Keratinocyte (primary cell): ENCODE measurements around the gene TCEA2. TPM values are rescaled to one million over a fixed set of nuclear protein-coding genes. Genes with fewer than 3 reads are reported as not detected.
A peak's percentile ranks its signal among the peaks of the same experiment; 100 is the strongest.

Source experiments
- DNase-seq: peaks from one replicate; pipeline ENCODE4 v3.0.0-alpha.2; 2011; ENCODE audit warnings: low read depth, missing footprints, low spot score
- FAIRE-seq: peaks from 2 replicates; lab custom pipeline; 2011; peaks lifted over from hg19 to GRCh38; lab: Jason Lieb, UNC
- H2AFZ ChIP-seq: 2 replicates; pipeline ENCODE4 v1.6.0; 2012; ENCODE audit warnings: low read length, control low read depth, inconsistent platforms; ENCODE audit not compliant: control insufficient read depth
- H3K27ac ChIP-seq: 2 replicates; pipeline ENCODE4 v1.5.1; 2011; ENCODE audit warnings: low read length; ENCODE audit not compliant: control insufficient read depth, insufficient read depth
- H3K27me3 ChIP-seq: 3 replicates; pipeline ENCODE4 v1.6.0; 2011; ENCODE audit warnings: low read length; ENCODE audit not compliant: control insufficient read depth, insufficient read depth; ENCODE audit errors: extremely low read depth
- H3K36me3 ChIP-seq, 2 experiments: 2 replicates in 1 of 2; 3 replicates in 1 of 2; pipeline ENCODE4 v1.5.1; 2011; ENCODE audit warnings: low read length in 2 of 2, mild to moderate bottlenecking in 1 of 2; ENCODE audit not compliant: control insufficient read depth in 2 of 2, insufficient read depth in 2 of 2; ENCODE audit errors: extremely low read depth in 1 of 2
- H3K4me1 ChIP-seq: 3 replicates; pipeline ENCODE4 v1.5.1; 2011; ENCODE audit warnings: low read length; ENCODE audit not compliant: control insufficient read depth, insufficient read depth; ENCODE audit errors: extremely low read depth
- H3K4me2 ChIP-seq: 3 replicates; pipeline ENCODE4 v1.6.0; 2011; ENCODE audit warnings: low read depth, low read length; ENCODE audit not compliant: control insufficient read depth, insufficient read depth; ENCODE audit errors: extremely low read depth
- H3K4me3 ChIP-seq, 3 experiments: fragments of 200-600 bp in 1 of 3; sonication (generic) in 1 of 3; 2 replicates in 2 of 3; 3 replicates in 1 of 3; pipeline ENCODE4 v1.5.1; 2011 to 2016; ENCODE audit warnings: low read length in 3 of 3, mild to moderate bottlenecking in 3 of 3, control low read depth in 2 of 3, inconsistent platforms in 1 of 3, low read depth in 1 of 3, mixed read lengths in 1 of 3, mixed run types in 1 of 3, moderate library complexity in 1 of 3; ENCODE audit not compliant: control insufficient read depth in 2 of 3, insufficient read depth in 2 of 3; ENCODE audit errors: extremely low read depth in 1 of 3
- H3K79me2 ChIP-seq: 2 replicates; pipeline ENCODE4 v1.6.0; 2012; ENCODE audit warnings: low read length; ENCODE audit not compliant: control insufficient read depth, insufficient read depth
- H3K9ac ChIP-seq: 3 replicates; pipeline ENCODE4 v1.6.0; 2011; ENCODE audit warnings: low read length; ENCODE audit not compliant: control insufficient read depth, insufficient read depth; ENCODE audit errors: extremely low read depth
- H3K9me1 ChIP-seq: 3 replicates; pipeline ENCODE4 v1.6.0; 2011; ENCODE audit warnings: low read length; ENCODE audit not compliant: control insufficient read depth, insufficient read depth; ENCODE audit errors: extremely low read depth
- H3K9me3 ChIP-seq: 2 replicates; pipeline ENCODE4 v1.5.1; 2012; ENCODE audit warnings: low read depth, low read length; ENCODE audit not compliant: control insufficient read depth
- H4K20me1 ChIP-seq: 3 replicates; pipeline ENCODE4 v1.6.0; 2011; ENCODE audit warnings: low read length; ENCODE audit not compliant: control insufficient read depth, insufficient read depth; ENCODE audit errors: extremely low read depth
- CTCF ChIP-seq, 3 experiments: IDR thresholded peaks in 1 of 3; conservative IDR thresholded peaks in 1 of 3; optimal IDR thresholded peaks in 1 of 3; 2 replicates in 2 of 3; 3 replicates in 1 of 3; pipeline versions ENCODE3 to v1.5.1; 2011; ENCODE audit warnings: low read length in 3 of 3, mild to moderate bottlenecking in 3 of 3, moderate library complexity in 2 of 3, control low read depth in 1 of 3, inconsistent platforms in 1 of 3; ENCODE audit not compliant: insufficient read depth in 2 of 3; ENCODE audit errors: extremely low read depth in 1 of 3
- EZH2 ChIP-seq: IDR thresholded peaks from one replicate; pipeline ENCODE4 v1.6.1; 2012; ENCODE audit warnings: inconsistent platforms, mild to moderate bottlenecking, low read length, moderate library complexity
- dilution Hi-C: fragments of 300-500 bp; cut with MboI; formaldehyde crosslinking; loops from one replicate; pipeline ENCODE4 v1.7.0; 2020; ENCODE audit warnings: low sequenced_read_pairs; ENCODE audit not compliant: extremely low pct_ligation_motif_present
- polyA plus RNA-seq, 5 experiments: library from polyadenylated mRNA; depleted of rRNA in 3 of 5; stranded (reverse) in 3 of 5; stranded (forward) in 1 of 5; unstranded in 1 of 5; fragments of >200 nt; gene quantifications; 1 replicate in 1 of 5; 2 replicates in 3 of 5; 3 replicates in 1 of 5; pipeline versions ENCODE4 v1.2.1 to v1.2.3, GENCODE V29; 2011 to 2012; ENCODE audit warnings: missing spikeins in 2 of 5, low read depth in 1 of 5, low replicate concordance in 1 of 5

TCEA2 gene
- polyA plus RNA-seq, 1 donor (not counting 4 experiments of a cell fraction or from before 2014, with no cell fraction given): 9.1 TPM

DNA sequence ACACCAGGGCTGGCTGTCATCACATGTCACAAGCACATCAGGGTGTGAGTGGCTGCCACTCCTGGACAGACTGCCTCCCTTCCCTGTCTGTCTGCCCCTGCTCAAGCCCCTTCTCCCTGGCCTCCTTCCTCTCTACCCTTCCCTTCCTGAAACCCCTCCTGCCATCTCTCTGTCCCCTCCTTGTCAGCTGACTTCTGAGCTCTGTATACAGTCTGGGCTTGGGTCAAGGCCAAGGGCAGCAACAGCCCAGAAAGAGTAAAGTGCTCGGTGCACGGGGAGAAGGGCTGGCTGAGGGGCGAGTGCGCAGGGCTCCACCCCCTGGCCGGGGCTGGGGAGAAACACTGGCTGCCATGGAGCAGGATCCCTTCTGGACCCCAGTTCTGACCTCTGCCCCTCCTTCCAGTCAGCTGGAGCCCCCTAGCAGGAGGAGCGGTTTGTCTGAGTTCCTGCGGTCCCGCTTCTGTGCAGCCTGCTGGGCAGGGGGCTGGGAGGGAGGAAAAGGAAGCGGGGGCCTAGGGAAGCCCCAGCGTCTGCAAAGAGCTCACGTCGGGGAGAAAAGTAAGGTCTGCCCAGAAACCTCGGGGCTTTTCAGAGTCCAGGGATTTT, 19.2 kb downstream of the TCEA2 start:
- no peak overlapping the region for H3K4me3 ChIP-seq
- dilution Hi-C loops: no loop called here
- H3K36me3 ChIP-seq: no peaks in the 10 kb centered on the region
- DNase-seq (no peak), FAIRE-seq (no peak)
- no peak overlapping the region for H2AFZ ChIP-seq
- no peak overlapping the region for H3K4me2 ChIP-seq
- peaks cover 2% of the 10 kb centered on the region for H3K79me2 ChIP-seq
- no peak overlapping the region for H3K9ac ChIP-seq
- H3K9me3 ChIP-seq: no peaks in the 10 kb centered on the region
- peaks cover 43% of the 10 kb centered on the region for H3K27me3 ChIP-seq
- H3K9me1 ChIP-seq: no peaks in the 10 kb centered on the region
- H3K4me1 ChIP-seq: peaks cover 19% of the 10 kb centered on the region
- TF ChIP-seq CTCF (optimal IDR thresholded peaks at IDR 0.05 in 1 of 3, IDR thresholded peaks at IDR 0.05 in 1 of 3, conservative IDR thresholded peaks at IDR 0.05 in 1 of 3; ENCODE audit: extremely low read depth in 1 of 3, insufficient read depth in 2 of 3, low read length in 3 of 3) (no peak), EZH2 (no peak)
- H3K27ac ChIP-seq: no peak overlapping the region
- H4K20me1 ChIP-seq: no peaks in the 10 kb centered on the region

DNA sequence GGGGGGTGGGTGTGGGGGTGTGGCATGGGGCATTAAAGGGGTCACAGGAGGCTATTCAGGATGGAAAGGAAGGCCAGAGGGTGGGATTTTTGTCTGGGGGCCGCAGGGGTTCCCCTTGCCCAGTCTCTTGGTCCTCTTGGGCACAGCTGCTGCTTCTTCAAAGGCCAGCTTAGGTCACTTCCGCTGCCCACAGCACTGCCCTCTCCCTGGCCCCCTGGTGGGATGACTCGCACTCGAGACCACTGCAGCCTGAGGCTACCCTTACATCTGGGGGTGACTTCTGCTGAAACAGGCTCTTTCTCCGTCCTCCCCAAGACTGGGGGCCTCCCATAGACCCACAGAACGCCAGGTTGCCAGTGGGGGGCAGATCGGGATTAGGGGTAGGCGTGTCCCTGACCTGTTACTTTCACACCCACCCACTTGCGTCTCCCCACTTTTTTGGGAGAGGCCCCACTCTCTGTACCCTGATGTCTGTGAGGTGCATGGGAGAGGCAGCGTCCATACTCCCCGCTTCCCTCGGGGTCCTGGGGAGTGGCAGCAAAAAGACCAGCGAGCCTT, 19.9 kb downstream of the TCEA2 start:
- Histone ChIP-seq H3K4me1 (peaks cover 17% of the 10 kb centered on the region), H3K4me3 (peak overlapping the region in 2 of 3 experiments; percentile 22 to 38), H3K9me3 (no peaks in the 10 kb centered on the region), H4K20me1 (no peaks in the 10 kb centered on the region), H3K9ac (no peak overlapping the region), H3K27me3 (peaks cover 43% of the 10 kb centered on the region), H3K79me2 (peaks cover 1% of the 10 kb centered on the region), H2AFZ (no peak overlapping the region), H3K9me1 (no peaks in the 10 kb centered on the region), H3K4me2 (peak overlapping the region; percentile 78), H3K27ac (no peak overlapping the region), H3K36me3 (no peaks in the 10 kb centered on the region)
- dilution Hi-C loops: no loop called here
- no peak for DNase-seq
- FAIRE-seq: no peak
- no peak for TF ChIP-seq CTCF (optimal IDR thresholded peaks at IDR 0.05 in 1 of 3, IDR thresholded peaks at IDR 0.05 in 1 of 3, conservative IDR thresholded peaks at IDR 0.05 in 1 of 3; ENCODE audit: extremely low read depth in 1 of 3, insufficient read depth in 2 of 3, low read length in 3 of 3)
- no peak for TF ChIP-seq EZH2
